IgD-negative memory B cell (primary cell): ENCODE results near the gene LRTM2. TPM values are rescaled to one million over a fixed set of nuclear protein-coding genes. Genes with fewer than 3 reads are reported as not detected.

Source experiments
- H3K27ac Mint-ChIP-seq, 3 donors: one replicate each; pipeline ENCODE4 v1.8.0; 2020 to 2022; ENCODE audit warnings: mild to moderate bottlenecking in 3 of 3, mixed read lengths in 3 of 3, moderate library complexity in 1 of 3
- H3K27me3 Mint-ChIP-seq: one replicate; pipeline ENCODE4 v1.8.0; 2021; ENCODE audit warnings: mixed read lengths
- H3K36me3 Mint-ChIP-seq: one replicate; pipeline ENCODE4 v1.8.0; 2020; ENCODE audit warnings: mild to moderate bottlenecking, mixed read lengths
- H3K4me1 Mint-ChIP-seq, 3 donors: one replicate each; pipeline ENCODE4 v1.8.0; 2020 to 2022; ENCODE audit warnings: mixed read lengths in 3 of 3, mild to moderate bottlenecking in 1 of 3
- H3K4me3 Mint-ChIP-seq, 4 donors: one replicate each; pipeline ENCODE4 v1.8.0; 2020 to 2022; ENCODE audit warnings: mild to moderate bottlenecking in 4 of 4, mixed read lengths in 4 of 4, moderate library complexity in 3 of 4
- H3K9me3 Mint-ChIP-seq, 3 donors: one replicate each; pipeline ENCODE4 v1.8.0; 2020 to 2021; ENCODE audit warnings: mixed read lengths in 3 of 3, mild to moderate bottlenecking in 1 of 3
- polyA plus RNA-seq: library from polyadenylated mRNA; unstranded; fragments of 300-500 nt; fragmentation: Illumina TruSeq; gene quantifications from one replicate; pipeline ENCODE4 v1.2.3, GENCODE V29; 2021

The LRTM2 gene
- polyA plus RNA-seq, 1 donor from 2014 or later = not detected

GRCh38 chr12:1826867-1827705 lies 6.7 kb downstream of the LRTM2 start:
- H3K4me3 Mint-ChIP-seq = peak overlapping the region in 2 of 4 donors; percentile 41 to 66

GRCh38 chr12:1827826-1828805 lies 7.8 kb downstream of the LRTM2 start:
- Mint-ChIP-seq H3K4me3 (no peak overlapping the region), H3K9me3 (no peaks in the 10 kb centered on the region), H3K27me3 (peaks cover 24% of the 10 kb centered on the region), H3K4me1 (peaks cover 0 to 7% (median 2%) of the 10 kb centered on the region in 3 donors), H3K36me3 (no peaks in the 10 kb centered on the region), H3K27ac (peak overlapping the region in 1 of 3 donors; percentile 73)

More at GRCh38 chr12:1826867-1827705, 6.7 kb downstream of the LRTM2 start:
- Mint-ChIP-seq H3K4me1 (peaks cover 0 to 7% (median 2%) of the 10 kb centered on the region in 3 donors), H3K27me3 (peaks cover 21% of the 10 kb centered on the region), H3K36me3 (peaks cover 2% of the 10 kb centered on the region), H3K9me3 (no peaks in the 10 kb centered on the region), H3K27ac (peak overlapping the region in 1 of 3 donors; percentile 46)

GRCh38 chr12:1828856-1829255 lies 8.5 kb downstream of the LRTM2 start:
- Mint-ChIP-seq H3K9me3 (peaks cover 0 to 2% (median 0%) of the 10 kb centered on the region in 3 donors), H3K4me3 (no peak overlapping the region), H3K36me3 (no peaks in the 10 kb centered on the region), H3K27ac (no peak overlapping the region), H3K27me3 (peaks cover 27% of the 10 kb centered on the region), H3K4me1 (peaks cover 0 to 7% (median 2%) of the 10 kb centered on the region in 3 donors)

GRCh38 chr12:1829306-1829900 lies 9.0 kb downstream of the LRTM2 start:
- Mint-ChIP-seq H3K36me3 (no peaks in the 10 kb centered on the region), H3K27ac (no peak overlapping the region), H3K4me3 (peak overlapping the region in 1 of 4 donors; percentile 31), H3K27me3 (peaks cover 27% of the 10 kb centered on the region), H3K9me3 (peaks cover 0 to 2% (median 0%) of the 10 kb centered on the region in 3 donors), H3K4me1 (peaks cover 0 to 7% (median 2%) of the 10 kb centered on the region in 3 donors)

GRCh38 chr12:1830401-1830845 lies 10.1 kb downstream of the LRTM2 start:
- peaks cover 25% of the 10 kb centered on the region for H3K27me3 Mint-ChIP-seq
- no peaks in the 10 kb centered on the region for H3K36me3 Mint-ChIP-seq
- H3K27ac Mint-ChIP-seq = no peak overlapping the region
- H3K4me1 Mint-ChIP-seq = peaks cover 0 to 8% (median 4%) of the 10 kb centered on the region in 3 donors
- H3K9me3 Mint-ChIP-seq = peaks cover 0 to 2% (median 0%) of the 10 kb centered on the region in 3 donors
- H3K4me3 Mint-ChIP-seq = no peak overlapping the region

- no peak overlapping the region for H3K27ac Mint-ChIP-seq
- peaks cover 0 to 2% (median 0%) of the 10 kb centered on the region in 3 donors for H3K9me3 Mint-ChIP-seq
- no peaks in the 10 kb centered on the region for H3K36me3 Mint-ChIP-seq
- peaks cover 0 to 8% (median 4%) of the 10 kb centered on the region in 3 donors for H3K4me1 Mint-ChIP-seq
- peaks cover 25% of the 10 kb centered on the region for H3K27me3 Mint-ChIP-seq
- H3K4me3 Mint-ChIP-seq = peak overlapping the region in 1 of 4 donors; percentile 39
Observed at GRCh38 chr12:1830981-1831963, 10.9 kb downstream of the LRTM2 start.

- H3K4me3 Mint-ChIP-seq = peak overlapping the region in 1 of 4 donors; percentile 39
- peaks cover 0 to 5% (median 2%) of the 10 kb centered on the region in 3 donors for H3K4me1 Mint-ChIP-seq
- no peaks in the 10 kb centered on the region for H3K36me3 Mint-ChIP-seq
- H3K27me3 Mint-ChIP-seq = peaks cover 25% of the 10 kb centered on the region
- H3K27ac Mint-ChIP-seq = no peak overlapping the region
- peaks cover 0 to 2% (median 0%) of the 10 kb centered on the region in 3 donors for H3K9me3 Mint-ChIP-seq
Observed at GRCh38 chr12:1832801-1833595, 12.6 kb downstream of the LRTM2 start.

GRCh38 chr12:1833596-1834028 lies 13.2 kb downstream of the LRTM2 start:
- Mint-ChIP-seq H3K27me3 (peaks cover 25% of the 10 kb centered on the region), H3K4me3 (no peak overlapping the region), H3K27ac (no peak overlapping the region), H3K9me3 (peaks cover 0 to 2% (median 0%) of the 10 kb centered on the region in 3 donors), H3K36me3 (no peaks in the 10 kb centered on the region), H3K4me1 (peaks cover 0 to 4% (median 2%) of the 10 kb centered on the region in 3 donors)

- Mint-ChIP-seq H3K4me3 (no peak overlapping the region), H3K9me3 (peaks cover 0 to 2% (median 0%) of the 10 kb centered on the region in 3 donors), H3K4me1 (peaks cover 0 to 3% (median 2%) of the 10 kb centered on the region in 3 donors), H3K27me3 (peaks cover 21% of the 10 kb centered on the region), H3K27ac (no peak overlapping the region), H3K36me3 (no peaks in the 10 kb centered on the region)
Observed at GRCh38 chr12:1834186-1834925, 14.0 kb downstream of the LRTM2 start.

- Mint-ChIP-seq H3K27me3 (peaks cover 18% of the 10 kb centered on the region), H3K27ac (no peak overlapping the region), H3K4me1 (peaks cover 4 to 5% (median 5%) of the 10 kb centered on the region in 3 donors), H3K36me3 (no peaks in the 10 kb centered on the region), H3K4me3 (peak overlapping the region in 1 of 4 donors; percentile 39), H3K9me3 (peaks cover 0 to 2% (median 0%) of the 10 kb centered on the region in 3 donors)
Observed at GRCh38 chr12:1835211-1836131, 15.1 kb downstream of the LRTM2 start.

- Mint-ChIP-seq H3K9me3 (peaks cover 0 to 2% (median 0%) of the 10 kb centered on the region in 3 donors), H3K36me3 (no peaks in the 10 kb centered on the region), H3K4me1 (peaks cover 3 to 7% (median 4%) of the 10 kb centered on the region in 3 donors), H3K27ac (no peak overlapping the region), H3K27me3 (peaks cover 15% of the 10 kb centered on the region), H3K4me3 (no peak overlapping the region)
Observed at GRCh38 chr12:1836241-1836803, 16.0 kb downstream of the LRTM2 start.
